Skin of body (tissue), 2 donors: ENCODE measurements around the gene CYP4F22. TPM values are rescaled to one million over a fixed set of nuclear protein-coding genes. Genes with fewer than 3 reads are reported as not detected.
"Not testable (repeated sequence)": the region's sequence is repeated elsewhere in the genome, so short reads cannot be mapped to it uniquely, and the experiment has no call there.

Experiments
- DNase-seq: peaks from one replicate; lab custom pipeline; 2025; lab: John Stamatoyannopoulos, UW
- total RNA-seq: library from RNA; depleted of rRNA; stranded (reverse); fragments of >200 nt; gene quantifications from one replicate; pipeline ENCODE4 v1.2.3, GENCODE V29; 2014

The CYP4F22 gene
- total RNA-seq, 1 donor from 2014 or later: 15.2 TPM

DNA sequence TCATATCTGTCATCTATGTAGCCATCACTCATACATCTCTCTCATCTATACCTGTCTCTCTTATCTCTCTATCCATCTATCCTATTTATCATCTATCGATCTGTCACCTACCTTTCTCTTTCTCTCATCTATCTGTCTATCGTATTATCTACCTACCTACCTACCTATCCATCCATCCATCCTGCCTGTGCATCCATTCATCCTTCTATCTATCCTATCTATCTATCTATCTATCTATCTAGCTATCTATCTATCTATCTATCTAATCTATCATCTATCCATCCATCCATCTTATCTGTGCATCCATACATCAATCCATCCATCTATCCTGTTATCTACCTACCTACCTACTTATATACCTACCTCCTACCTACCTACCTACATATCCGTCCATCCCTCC, 62.1 kb downstream of the CYP4F22 start:
- DNase-seq: no peak

DNA sequence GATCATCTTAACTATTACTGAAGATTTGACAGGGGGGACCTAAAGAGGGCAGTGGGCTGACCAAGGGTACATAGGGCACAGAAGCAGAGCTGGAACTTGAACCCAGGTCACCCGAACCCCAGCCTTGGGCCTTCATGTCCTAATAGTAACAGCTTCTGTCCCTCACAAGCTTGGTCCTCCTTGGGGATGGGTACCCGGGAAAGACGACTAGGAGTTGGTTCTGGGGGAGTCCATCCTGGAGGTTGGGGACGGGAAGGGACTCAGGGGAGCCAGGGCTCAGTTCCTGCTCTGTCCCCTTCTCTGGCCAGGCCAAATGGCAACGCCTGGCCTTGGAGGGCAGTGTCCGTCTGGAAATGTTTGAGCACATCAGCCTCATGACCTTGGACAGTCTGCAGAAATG, 67.1 kb downstream of the CYP4F22 start:
- no peak for DNase-seq

DNA sequence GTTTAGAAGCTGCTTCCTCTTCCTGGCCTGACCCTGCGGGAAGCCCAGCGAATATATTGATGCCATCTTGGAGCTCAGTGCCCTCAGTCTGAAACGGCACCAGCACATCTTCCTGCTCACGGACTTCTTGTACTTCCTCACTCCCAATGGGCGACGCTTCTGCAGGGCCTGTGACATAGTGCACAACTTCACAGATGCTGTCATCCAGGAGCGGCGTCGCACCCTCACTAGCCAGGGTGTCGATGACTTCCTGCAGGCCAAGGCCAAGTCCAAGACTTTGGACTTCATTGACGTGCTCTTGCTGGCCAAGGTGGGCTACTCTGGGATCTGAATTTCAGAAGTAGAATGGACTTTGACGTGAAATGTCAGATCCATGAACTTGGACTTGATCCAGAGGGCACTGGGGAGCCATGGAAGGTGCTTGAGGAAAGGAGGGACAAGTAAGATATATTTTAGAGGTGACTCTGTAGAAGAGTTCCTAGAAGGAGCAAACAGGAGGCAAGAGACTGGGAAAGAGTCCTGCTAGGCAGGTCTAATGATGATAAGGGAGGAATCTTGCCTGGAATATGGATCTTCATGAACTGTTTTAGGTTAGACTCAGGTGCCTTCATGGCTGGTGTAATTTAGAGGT, 68.3 kb downstream of the CYP4F22 start:
- no peak for DNase-seq

- DNase-seq: no peak
Measured at GRCh38 chr19:15577184-15577771, 69.0 kb downstream of the CYP4F22 start.

DNA sequence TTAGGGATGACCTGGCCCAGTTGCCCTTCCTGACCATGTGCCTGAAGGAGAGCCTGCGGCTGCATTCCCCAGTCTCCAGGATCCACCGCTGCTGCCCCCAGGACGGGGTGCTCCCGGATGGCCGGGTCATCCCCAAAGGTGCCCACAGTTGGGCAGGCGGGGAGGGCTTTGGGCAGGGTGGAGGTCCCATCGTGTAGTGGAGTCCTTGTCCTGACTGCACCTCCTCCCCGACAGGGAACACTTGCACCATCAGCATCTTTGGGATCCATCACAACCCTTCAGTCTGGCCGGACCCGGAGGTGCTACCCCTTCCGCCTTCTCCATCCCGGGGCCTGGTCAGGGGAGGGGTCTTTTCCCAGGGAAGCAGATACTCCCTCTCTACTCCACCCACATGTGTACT, 75.0 kb downstream of the CYP4F22 start:
- no peak for DNase-seq

- no peak for DNase-seq
Measured at GRCh38 chr19:15584095-15584494, 75.8 kb downstream of the CYP4F22 start.

DNA sequence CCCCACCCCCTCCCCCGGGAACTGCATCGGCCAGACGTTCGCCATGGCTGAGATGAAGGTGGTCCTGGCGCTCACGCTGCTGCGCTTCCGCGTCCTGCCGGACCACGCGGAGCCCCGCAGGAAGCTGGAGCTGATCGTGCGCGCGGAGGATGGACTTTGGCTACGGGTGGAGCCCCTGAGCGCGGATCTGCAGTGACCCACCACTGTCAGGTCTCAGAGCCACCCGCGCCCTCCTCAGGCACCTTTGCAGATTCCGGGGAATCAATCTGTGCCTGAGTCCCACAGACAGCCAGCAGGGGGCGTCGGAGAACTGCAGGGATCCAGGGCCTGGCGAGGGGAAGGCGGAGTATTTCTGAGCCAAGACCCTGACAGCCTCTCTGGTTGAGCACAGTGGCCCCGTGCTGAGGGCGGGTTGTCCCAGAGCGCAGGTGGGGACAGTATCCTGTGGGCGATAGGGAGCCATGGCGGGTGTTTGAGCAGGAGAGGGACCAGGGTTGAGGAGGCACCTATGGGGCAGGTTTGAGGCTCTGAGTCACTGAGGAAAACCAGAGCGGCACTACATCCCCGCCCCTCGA, 76.3 kb downstream of the CYP4F22 start:
- DNase-seq: no peak

- no peak for DNase-seq
Measured at GRCh38 chr19:15587663-15588062, 79.3 kb downstream of the CYP4F22 start.

GRCh38 chr19:15588265-15588664, 79.9 kb downstream of the CYP4F22 start:
- no peak for DNase-seq

GRCh38 chr19:15589760-15590451, 81.6 kb downstream of the CYP4F22 start:
- DNase-seq: no peak

- DNase-seq: no peak
Measured at GRCh38 chr19:15591796-15592195, 83.5 kb downstream of the CYP4F22 start.

- not testable (repeated sequence) for DNase-seq
Measured at GRCh38 chr19:15592506-15592905, 84.2 kb downstream of the CYP4F22 start.

DNA sequence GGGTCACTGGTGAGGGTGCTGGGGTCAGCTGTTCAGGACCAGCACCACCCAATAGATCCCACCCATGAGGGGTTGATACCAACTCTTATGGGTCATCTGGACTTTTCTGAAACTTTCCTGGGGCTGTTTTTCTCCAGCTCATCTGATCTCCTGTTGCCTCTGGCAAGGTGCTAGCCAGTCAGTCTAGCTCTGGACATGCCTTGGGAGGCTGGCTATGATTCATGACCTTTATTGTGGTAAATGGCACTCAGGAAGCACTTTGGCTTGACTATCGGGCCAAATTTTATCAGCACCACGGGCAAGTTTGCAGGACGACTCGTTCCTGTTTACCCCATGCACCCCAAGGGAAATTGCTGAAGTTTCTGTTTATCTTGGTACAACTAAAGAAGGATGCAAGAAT, 85.4 kb downstream of the CYP4F22 start:
- not testable (repeated sequence) for DNase-seq

GRCh38 chr19:15595069-15595468, 86.7 kb downstream of the CYP4F22 start:
- no peak for DNase-seq

Other genes with a start within 250 kb of the CYP4F22 start
- gene BRD4, start 176.0 kb upstream of the CYP4F22 start, total RNA-seq: 23.1 TPM
- 12.8 TPM for gene AKAP8, start 128.7 kb upstream of the CYP4F22 start, total RNA-seq
- gene AKAP8L, start 89.5 kb upstream of the CYP4F22 start, total RNA-seq: 57.1 TPM
- gene WIZ, start 58.6 kb upstream of the CYP4F22 start, total RNA-seq: 11.5 TPM
- gene RASAL3, start 44.0 kb upstream of the CYP4F22 start, total RNA-seq: 0.99 TPM
- gene PGLYRP2, start 29.0 kb upstream of the CYP4F22 start, total RNA-seq: 1.1 TPM
- 1.8 TPM for gene CYP4F8, start 106.7 kb downstream of the CYP4F22 start, total RNA-seq
- 2.7 TPM for gene CYP4F3, start 132.4 kb downstream of the CYP4F22 start, total RNA-seq
- gene CYP4F12, start 164.6 kb downstream of the CYP4F22 start, total RNA-seq: 8.1 TPM
- not detected for gene OR10H2, start 219.5 kb downstream of the CYP4F22 start, total RNA-seq
- not detected for gene OR10H3, start 229.5 kb downstream of the CYP4F22 start, total RNA-seq